Measurements from ENCODE around the gene THBD.
A peak's percentile ranks its signal among the peaks of the same experiment; 100 is the strongest.

The THBD gene

GRCh38 chr20:23049201-23050075, at the start of gene THBD:
THBD (minus strand) TSS chr20:23049672; CDS start chr20:23049504, 168 bp downstream.
- Histone ChIP-seq H3K9me3 (no peaks in the 10 kb centered on the region), H3K36me3 (no peaks in the 10 kb centered on the region), H3K4me3 (ENCODE audit: low read depth in 1 of 2, low read length in 1 of 2) (peak within 1 kb of the TSS; percentile 83 to 92), H3K4me1 (ENCODE audit: control insufficient read depth in 1 of 2, insufficient read depth in 1 of 2, low read depth in 1 of 2, low read length in 1 of 2) (peaks cover 29 to 50% of the 10 kb centered on the region in 2 experiments), H3K27ac (peak within 1 kb of the TSS; percentile 93), H3K27me3 (peaks cover 99% of the 10 kb centered on the region)
- no peak for TF ChIP-seq CTCF (IDR thresholded peaks at IDR 0.05)

GRCh38 chr20:23097636-23098580, 48.4 kb upstream of the THBD start:
- TF ChIP-seq CTCF (IDR thresholded peaks at IDR 0.05), result no peak
- no peak overlapping the region for H3K27ac ChIP-seq
- H3K27me3 ChIP-seq, result peaks cover 27% of the 10 kb centered on the region
- H3K9me3 ChIP-seq, result no peaks in the 10 kb centered on the region
- H3K36me3 ChIP-seq, result no peaks in the 10 kb centered on the region
- no peak overlapping the region for H3K4me3 ChIP-seq (ENCODE audit: low read depth in 1 of 2, low read length in 1 of 2)
- H3K4me1 ChIP-seq (ENCODE audit: control insufficient read depth in 1 of 2, insufficient read depth in 1 of 2, low read depth in 1 of 2, low read length in 1 of 2), result peaks cover 18 to 23% of the 10 kb centered on the region in 2 experiments

- no peaks in the 10 kb centered on the region for H3K36me3 ChIP-seq
- no peak for TF ChIP-seq CTCF (IDR thresholded peaks at IDR 0.05)
- H3K27me3 ChIP-seq, result peaks cover 27% of the 10 kb centered on the region
- no peak overlapping the region for H3K27ac ChIP-seq
- H3K4me3 ChIP-seq (ENCODE audit: low read depth in 1 of 2, low read length in 1 of 2), result no peak overlapping the region
- peaks cover 10 to 14% of the 10 kb centered on the region in 2 experiments for H3K4me1 ChIP-seq (ENCODE audit: control insufficient read depth in 1 of 2, insufficient read depth in 1 of 2, low read depth in 1 of 2, low read length in 1 of 2)
- no peaks in the 10 kb centered on the region for H3K9me3 ChIP-seq
Measured at GRCh38 chr20:23096986-23097520, 47.6 kb upstream of the THBD start.

- Histone ChIP-seq H3K36me3 (no peaks in the 10 kb centered on the region), H3K4me3 (ENCODE audit: low read depth in 1 of 2, low read length in 1 of 2) (no peak overlapping the region), H3K4me1 (ENCODE audit: control insufficient read depth in 1 of 2, insufficient read depth in 1 of 2, low read depth in 1 of 2, low read length in 1 of 2) (peaks cover under 1 to 5% of the 10 kb centered on the region in 2 experiments), H3K27me3 (peaks cover 27% of the 10 kb centered on the region), H3K27ac (no peak overlapping the region), H3K9me3 (no peaks in the 10 kb centered on the region)
- TF ChIP-seq CTCF (IDR thresholded peaks at IDR 0.05), result no peak
Measured at GRCh38 chr20:23096097-23096496, 46.6 kb upstream of the THBD start.

- H3K9me3 ChIP-seq, result no peaks in the 10 kb centered on the region
- H3K4me1 ChIP-seq (ENCODE audit: control insufficient read depth in 1 of 2, insufficient read depth in 1 of 2, low read depth in 1 of 2, low read length in 1 of 2), result peaks cover 0 to 5% of the 10 kb centered on the region in 2 experiments
- H3K27ac ChIP-seq, result no peak overlapping the region
- no peak for TF ChIP-seq CTCF (IDR thresholded peaks at IDR 0.05)
- H3K27me3 ChIP-seq, result peaks cover 27% of the 10 kb centered on the region
- H3K4me3 ChIP-seq (ENCODE audit: low read depth in 1 of 2, low read length in 1 of 2), result no peak overlapping the region
- no peaks in the 10 kb centered on the region for H3K36me3 ChIP-seq
Measured at GRCh38 chr20:23095499-23095898, 46.0 kb upstream of the THBD start.

Measured in neutrophil (primary cell).